ENCODE measurements around the gene ADAM19. TPM values are rescaled to one million over a fixed set of nuclear protein-coding genes. Genes with fewer than 3 reads are reported as not detected.

The ADAM19 gene
- polyA plus RNA-seq, 1 of the 3 experiments (the other 2 are of a cell fraction) = 46.9 TPM

DNA sequence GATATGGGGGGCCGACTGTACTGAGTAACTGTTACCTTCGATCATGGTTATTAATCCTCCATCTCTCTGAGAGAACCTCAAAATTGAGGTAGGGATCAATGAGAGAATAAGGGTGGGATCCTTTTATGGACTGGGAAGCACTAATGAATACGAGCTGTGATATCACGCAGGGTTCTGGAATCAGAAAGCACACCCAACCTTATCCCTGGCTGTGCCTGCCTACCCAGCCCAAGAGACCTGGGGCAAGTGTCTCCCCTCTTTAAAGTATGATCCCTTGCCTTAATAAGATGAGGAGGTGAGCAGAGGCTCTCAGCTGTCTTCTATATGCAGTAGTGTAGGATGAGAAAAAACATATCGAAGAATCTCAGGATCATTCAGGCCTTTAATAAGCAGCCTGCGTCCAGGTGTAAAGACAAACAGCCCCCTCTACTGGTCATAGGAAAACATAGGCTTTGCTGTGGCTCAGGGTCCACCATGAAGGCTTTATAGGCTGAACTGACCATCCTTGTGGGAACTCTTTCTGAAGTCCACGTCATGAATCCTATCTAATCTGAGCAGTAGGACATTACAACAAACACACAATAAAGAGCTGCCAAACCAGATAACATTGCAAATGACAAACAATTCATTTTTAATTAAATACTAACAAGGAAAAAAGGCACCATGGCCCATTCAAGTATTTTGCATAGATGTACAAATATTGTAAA, 98.7 kb downstream of the ADAM19 start (continued):
- TF ChIP-seq, protein P1, sequence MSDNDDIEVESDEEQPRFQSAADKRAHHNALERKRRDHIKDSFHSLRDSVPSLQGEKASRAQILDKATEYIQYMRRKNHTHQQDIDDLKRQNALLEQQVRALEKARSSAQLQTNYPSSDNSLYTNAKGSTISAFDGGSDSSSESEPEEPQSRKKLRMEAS (IDR thresholded peaks at IDR 0.05; ENCODE audit: low read depth) = no peak
- TF ChIP-seq, protein P2, sequence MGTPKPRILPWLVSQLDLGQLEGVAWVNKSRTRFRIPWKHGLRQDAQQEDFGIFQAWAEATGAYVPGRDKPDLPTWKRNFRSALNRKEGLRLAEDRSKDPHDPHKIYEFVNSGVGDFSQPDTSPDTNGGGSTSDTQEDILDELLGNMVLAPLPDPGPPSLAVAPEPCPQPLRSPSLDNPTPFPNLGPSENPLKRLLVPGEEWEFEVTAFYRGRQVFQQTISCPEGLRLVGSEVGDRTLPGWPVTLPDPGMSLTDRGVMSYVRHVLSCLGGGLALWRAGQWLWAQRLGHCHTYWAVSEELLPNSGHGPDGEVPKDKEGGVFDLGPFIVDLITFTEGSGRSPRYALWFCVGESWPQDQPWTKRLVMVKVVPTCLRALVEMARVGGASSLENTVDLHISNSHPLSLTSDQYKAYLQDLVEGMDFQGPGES (IDR thresholded peaks at IDR 0.05; ENCODE audit: low read depth, low read length) = no peak
- TF ChIP-seq TAF1 (IDR thresholded peaks at IDR 0.05; ENCODE audit: borderline replicate concordance, low read depth, low read length) = no peak
- TF ChIP-seq POLR2AphosphoS5 (IDR thresholded peaks at IDR 0.05; ENCODE audit: low read depth, low read length) = no peak

- Histone ChIP-seq H2AFZ (ENCODE audit: low read depth) (no peak overlapping the region), H3F3A (replicated peaks; ENCODE audit: insufficient read depth) (peaks cover 50% of the 10 kb centered on the region), H3K4me1 (ENCODE audit: control insufficient read depth in 1 of 2, insufficient read depth in 2 of 2, low read depth in 1 of 2, low read length in 1 of 2) (peaks cover 2 to 9% of the 10 kb centered on the region in 2 experiments; a peak in 3 of 4 replicates), H3K9me3 (no peaks in the 10 kb centered on the region), H3K9me2 (no peaks in the 10 kb centered on the region), H3K4me2 (no peak overlapping the region), H3K79me2 (ENCODE audit: insufficient read depth) (peaks cover 11% of the 10 kb centered on the region; the same call in 1 of the 2 replicates), H3K9ac (no peak overlapping the region), H4K20me1 (ENCODE audit: insufficient read depth) (no peaks in the 10 kb centered on the region), H3K4me3 (ENCODE audit: low read depth in 2 of 2, low read length in 1 of 2) (no peak overlapping the region), H3K36me3 (replicated peaks in 1 of 2; ENCODE audit: control insufficient read depth in 1 of 2, insufficient read depth in 2 of 2, low read length in 1 of 2) (peaks cover 27 to 34% of the 10 kb centered on the region in 2 experiments), H3K27ac (ENCODE audit: low read depth in 2 of 2, low read length in 1 of 2) (peak overlapping the region in 1 of 2 experiments; percentile 66; a peak in 2 of 4 replicates), H3K27me3 (ENCODE audit: insufficient read depth) (no peaks in the 10 kb centered on the region)
- CTCF ChIA-PET = interaction anchor here (0.6 to 8.1 kb wide), 11 partner anchors 16 to 327 kb away, joined by 3 to 102 read pairs (median 3); partner anchors contain the start of gene NIPAL4
- POLR2A ChIA-PET = no interaction called here
- no peak for DNase-seq
- no peak for TF ChIP-seq SIN3A (IDR thresholded peaks at IDR 0.05; ENCODE audit: borderline replicate concordance, low read depth, low read length)
- TF ChIP-seq TCF12 (IDR thresholded peaks at IDR 0.05) = no peak
- no peak for TF ChIP-seq TAF1 (IDR thresholded peaks at IDR 0.05; ENCODE audit: borderline replicate concordance, low read depth, low read length)
- no peak for TF ChIP-seq ZBTB33 (IDR thresholded peaks at IDR 0.05; ENCODE audit: borderline replicate concordance, low read depth)
- no peak for TF ChIP-seq SMC3 (IDR thresholded peaks at IDR 0.05; ENCODE audit: low read depth, low read length)
- TF ChIP-seq TEAD4 (IDR thresholded peaks at IDR 0.05; ENCODE audit: borderline replicate concordance, insufficient read depth) = no peak
- no peak for TF ChIP-seq MXI1 (IDR thresholded peaks at IDR 0.05; ENCODE audit: low read depth, low read length)
- TF ChIP-seq RXRA (IDR thresholded peaks at IDR 0.05; ENCODE audit: borderline replicate concordance, low read depth) = no peak
- TF ChIP-seq, protein P3, sequence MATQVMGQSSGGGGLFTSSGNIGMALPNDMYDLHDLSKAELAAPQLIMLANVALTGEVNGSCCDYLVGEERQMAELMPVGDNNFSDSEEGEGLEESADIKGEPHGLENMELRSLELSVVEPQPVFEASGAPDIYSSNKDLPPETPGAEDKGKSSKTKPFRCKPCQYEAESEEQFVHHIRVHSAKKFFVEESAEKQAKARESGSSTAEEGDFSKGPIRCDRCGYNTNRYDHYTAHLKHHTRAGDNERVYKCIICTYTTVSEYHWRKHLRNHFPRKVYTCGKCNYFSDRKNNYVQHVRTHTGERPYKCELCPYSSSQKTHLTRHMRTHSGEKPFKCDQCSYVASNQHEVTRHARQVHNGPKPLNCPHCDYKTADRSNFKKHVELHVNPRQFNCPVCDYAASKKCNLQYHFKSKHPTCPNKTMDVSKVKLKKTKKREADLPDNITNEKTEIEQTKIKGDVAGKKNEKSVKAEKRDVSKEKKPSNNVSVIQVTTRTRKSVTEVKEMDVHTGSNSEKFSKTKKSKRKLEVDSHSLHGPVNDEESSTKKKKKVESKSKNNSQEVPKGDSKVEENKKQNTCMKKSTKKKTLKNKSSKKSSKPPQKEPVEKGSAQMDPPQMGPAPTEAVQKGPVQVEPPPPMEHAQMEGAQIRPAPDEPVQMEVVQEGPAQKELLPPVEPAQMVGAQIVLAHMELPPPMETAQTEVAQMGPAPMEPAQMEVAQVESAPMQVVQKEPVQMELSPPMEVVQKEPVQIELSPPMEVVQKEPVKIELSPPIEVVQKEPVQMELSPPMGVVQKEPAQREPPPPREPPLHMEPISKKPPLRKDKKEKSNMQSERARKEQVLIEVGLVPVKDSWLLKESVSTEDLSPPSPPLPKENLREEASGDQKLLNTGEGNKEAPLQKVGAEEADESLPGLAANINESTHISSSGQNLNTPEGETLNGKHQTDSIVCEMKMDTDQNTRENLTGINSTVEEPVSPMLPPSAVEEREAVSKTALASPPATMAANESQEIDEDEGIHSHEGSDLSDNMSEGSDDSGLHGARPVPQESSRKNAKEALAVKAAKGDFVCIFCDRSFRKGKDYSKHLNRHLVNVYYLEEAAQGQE (IDR thresholded peaks at IDR 0.05; ENCODE audit: low read depth, low read length) = no peak
- TF ChIP-seq PBX3 (IDR thresholded peaks at IDR 0.05) = no peak
- TF ChIP-seq RCOR1 (IDR thresholded peaks at IDR 0.05; ENCODE audit: low read length) = no peak
- TF ChIP-seq FOXM1 (IDR thresholded peaks at IDR 0.05; ENCODE audit: low read depth) = no peak
- TF ChIP-seq MEF2A (IDR thresholded peaks at IDR 0.05; ENCODE audit: borderline replicate concordance, low read depth) = no peak
- no peak for TF ChIP-seq GABPA (IDR thresholded peaks at IDR 0.05; ENCODE audit: low read depth)
- no peak for TF ChIP-seq ELF1 (IDR thresholded peaks at IDR 0.05)
- TF ChIP-seq FOXJ3 (CRISPR knock-in tag; IDR thresholded peaks at IDR 0.05) = no peak
- TF ChIP-seq RAD21 (IDR thresholded peaks at IDR 0.05; ENCODE audit: low read length) = no peak
- 97% methylated on average over 3 of the region's 3 CpGs for WGBS (ENCODE audit: low lambda C conversion rate)
These were observed 100.1 kb downstream of the ADAM19 start for GRCh38 chr5:157475432-157475831.

Data from SK-N-SH (cell line).